Fibroblast of peridontal ligament (primary cell): Measurements from ENCODE around the gene FGFR3.

Source experiments
- DNase-seq: peaks from one replicate; pipeline ENCODE4 v3.0.0-alpha.2; 2010; ENCODE audit errors: extremely low read depth

FGFR3 gene

DNA sequence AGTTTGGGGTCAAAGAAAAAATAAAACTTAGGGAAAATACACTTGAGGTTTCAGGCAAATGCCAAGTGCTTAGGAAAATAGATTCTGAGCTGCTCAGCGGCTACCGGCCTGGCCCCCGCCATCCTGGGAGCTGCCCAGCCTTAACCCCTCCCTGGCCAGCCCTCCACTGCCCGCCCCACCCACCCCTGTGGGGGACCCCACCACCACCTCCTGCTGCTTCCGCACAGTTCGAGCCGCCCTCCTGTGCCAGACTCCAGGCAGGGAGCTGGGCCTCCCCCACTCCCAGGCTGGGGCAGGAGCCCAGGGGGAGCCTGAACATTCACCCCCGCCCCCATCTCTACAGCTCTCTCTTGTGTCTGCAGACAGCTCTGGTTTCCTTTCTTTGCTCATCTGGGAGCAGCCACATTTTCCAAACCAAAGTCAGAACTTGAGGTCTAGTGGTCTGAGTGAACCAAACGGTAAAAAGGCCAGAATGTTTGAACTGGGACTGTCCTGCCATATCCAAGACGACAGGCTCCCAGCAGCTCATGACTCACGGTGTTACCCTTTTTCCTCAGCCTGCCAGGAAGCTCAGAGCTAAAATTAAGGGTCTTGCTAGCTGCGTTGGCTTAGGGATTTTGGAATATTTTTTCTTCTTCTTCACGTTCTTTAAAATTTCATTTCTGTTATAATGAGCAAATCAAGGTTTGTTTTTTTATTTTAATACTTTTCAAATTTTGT, 4.7 kb upstream of the FGFR3 start:
- peak; percentile 16 for DNase-seq

DNA sequence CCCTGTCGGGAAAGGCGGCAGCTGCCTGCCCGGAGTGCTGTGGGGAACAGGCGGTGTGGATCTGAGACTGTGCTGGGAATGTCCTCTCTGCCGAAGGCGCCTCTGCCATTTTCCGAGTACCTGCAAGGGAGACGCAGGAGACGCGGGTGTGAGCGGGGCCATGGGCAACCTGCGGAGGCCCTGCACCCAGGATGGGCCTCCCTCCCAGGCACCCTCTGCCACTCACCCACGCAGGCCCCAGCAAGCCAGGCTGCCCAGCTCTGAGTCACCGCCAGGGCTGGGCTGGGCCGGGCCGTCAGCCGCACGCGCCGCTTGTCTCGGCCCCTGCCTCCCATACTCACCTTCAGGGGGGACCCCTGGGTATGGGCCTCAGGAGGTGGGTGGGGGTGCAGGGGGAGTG, 3.5 kb upstream of the FGFR3 start:
- no peak for DNase-seq

DNA sequence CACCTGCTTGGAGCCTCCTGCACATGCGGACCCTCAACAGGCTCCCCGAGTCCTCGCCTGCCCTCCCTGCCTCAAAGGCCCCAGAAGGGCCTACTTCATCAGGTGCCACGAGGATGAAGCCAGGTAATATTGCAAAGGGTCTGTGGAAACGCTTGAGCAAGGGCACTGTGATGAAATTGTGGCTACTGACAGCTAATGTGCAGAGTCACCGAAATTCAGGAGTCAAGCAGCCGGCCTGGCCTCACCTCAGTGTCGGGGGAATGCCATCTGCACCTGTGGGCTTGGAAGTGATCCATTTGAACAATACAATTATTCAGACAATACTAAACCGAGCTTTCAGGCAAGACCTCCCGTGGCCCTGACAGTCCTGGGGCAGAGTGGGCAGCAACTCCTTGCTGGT, 3.1 kb upstream of the FGFR3 start:
- DNase-seq, result no peak

DNA sequence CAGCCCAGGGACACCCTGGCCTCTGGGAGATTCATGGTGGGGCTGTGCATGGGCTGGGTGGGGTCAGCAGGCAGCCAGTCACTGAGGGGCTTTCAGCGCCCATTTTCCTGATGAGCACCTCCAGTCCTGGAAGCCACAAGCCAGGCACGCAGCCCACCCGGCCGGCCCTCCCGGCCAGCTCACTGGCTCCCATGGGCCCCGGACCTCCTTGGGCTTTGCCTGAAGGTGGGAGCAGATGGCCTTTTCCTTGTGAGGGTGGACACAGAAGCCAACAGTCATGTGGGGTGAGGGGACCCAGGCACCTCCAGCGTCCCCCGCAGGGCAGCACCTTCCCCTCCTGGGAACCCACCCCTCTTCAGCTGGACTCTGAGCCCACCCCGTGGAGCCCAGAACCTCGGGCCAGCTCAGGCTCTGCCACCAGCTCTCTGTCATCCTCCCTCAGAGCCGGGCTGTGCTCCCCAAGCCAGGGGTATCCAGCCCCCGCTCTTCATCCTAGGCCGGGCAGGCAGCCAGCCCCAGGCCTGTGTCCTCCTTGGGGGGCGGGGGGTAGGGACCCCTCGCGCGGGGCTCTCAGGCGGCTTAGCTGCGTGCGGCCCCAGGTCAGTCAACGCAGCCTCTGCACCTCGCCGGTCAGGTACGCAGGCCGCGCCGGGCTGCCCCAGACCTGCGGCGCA, 798 bp upstream of the FGFR3 start:
- DNase-seq, result no peak

DNA sequence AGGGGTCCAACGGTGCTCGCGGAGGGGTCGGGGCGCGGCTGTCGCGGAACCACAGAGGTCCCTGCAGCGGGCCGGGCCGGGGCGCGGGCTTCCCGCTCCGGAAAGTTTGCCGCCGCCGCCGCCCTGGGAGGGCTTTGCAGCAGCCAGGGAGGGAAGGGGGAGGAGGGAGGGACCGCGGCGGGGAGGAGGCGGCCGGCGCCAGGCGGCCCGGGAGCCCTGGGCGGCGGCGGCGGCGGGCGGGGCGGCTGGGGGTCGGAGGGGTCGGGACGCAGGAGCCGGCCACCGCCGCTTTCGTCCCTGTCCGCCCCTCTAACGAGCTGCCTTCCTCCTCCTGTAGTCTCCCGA, 375 bp downstream of the FGFR3 start:
- DNase-seq, result no peak

DNA sequence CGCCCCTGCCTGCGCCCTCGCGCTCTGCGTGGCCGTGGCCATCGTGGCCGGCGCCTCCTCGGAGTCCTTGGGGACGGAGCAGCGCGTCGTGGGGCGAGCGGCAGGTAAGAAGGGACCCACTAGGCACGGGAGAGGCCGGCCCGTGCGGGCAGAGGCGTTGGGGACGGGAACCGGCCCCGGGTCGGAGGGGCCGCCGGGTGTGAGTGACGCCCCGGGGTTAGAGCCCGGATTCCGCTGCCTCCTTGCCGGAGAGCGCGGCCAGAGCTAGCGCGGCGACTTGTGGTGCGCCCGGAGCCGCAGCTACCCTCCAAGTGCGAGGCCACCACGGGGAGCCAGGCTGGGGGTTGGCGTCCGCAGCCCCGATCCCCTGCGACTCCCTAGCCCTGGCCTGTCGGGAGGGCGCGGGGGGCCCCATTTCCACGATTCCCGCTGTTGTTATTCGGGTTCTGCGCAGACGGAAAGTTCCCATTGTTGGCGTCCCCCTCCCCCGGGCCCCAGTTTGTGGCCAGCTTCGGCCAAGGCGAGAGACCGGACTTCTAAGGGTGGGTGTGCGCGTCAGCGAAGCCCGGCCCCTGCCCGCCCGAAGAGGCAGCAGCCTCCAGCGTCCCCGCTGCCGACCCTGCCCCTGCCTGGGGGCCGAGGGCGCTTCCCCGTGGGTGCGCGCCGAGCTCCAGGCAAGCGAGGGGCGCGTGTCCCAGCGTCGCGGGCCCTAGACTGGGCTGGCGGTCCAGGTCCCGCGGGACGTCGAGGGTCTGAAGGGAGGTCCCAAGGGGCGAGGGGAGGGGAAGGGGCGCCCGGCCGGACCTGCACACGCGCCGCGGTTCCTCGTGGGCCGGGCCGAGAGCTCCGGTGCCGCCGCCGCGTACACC, 1.1 kb downstream of the FGFR3 start:
- no peak for DNase-seq

DNA sequence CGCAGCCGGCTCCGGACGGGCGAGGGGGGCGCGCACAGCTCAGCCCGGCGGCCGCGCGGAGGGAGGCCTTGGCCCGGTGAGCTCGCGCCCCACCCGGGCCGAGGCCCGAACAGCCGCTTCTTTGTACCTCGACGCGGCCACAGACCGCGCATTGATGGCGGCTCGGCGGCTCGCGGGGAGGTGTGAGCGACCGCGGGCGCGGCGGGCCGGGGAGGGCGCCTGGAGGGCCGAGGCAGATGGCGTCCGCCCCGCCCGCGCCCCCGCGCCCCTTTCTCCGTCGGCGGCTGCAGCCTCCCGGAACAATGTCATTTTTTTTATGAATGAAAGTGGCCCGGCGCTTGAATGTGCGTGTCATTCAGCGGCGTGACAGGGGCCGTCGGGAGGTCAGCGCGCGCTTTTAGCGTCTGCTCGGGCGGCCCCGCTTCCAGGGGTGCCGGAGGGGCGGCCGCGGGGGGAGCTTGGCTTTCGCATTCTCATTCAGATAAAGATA, 1.8 kb downstream of the FGFR3 start:
- DNase-seq, result no peak

DNA sequence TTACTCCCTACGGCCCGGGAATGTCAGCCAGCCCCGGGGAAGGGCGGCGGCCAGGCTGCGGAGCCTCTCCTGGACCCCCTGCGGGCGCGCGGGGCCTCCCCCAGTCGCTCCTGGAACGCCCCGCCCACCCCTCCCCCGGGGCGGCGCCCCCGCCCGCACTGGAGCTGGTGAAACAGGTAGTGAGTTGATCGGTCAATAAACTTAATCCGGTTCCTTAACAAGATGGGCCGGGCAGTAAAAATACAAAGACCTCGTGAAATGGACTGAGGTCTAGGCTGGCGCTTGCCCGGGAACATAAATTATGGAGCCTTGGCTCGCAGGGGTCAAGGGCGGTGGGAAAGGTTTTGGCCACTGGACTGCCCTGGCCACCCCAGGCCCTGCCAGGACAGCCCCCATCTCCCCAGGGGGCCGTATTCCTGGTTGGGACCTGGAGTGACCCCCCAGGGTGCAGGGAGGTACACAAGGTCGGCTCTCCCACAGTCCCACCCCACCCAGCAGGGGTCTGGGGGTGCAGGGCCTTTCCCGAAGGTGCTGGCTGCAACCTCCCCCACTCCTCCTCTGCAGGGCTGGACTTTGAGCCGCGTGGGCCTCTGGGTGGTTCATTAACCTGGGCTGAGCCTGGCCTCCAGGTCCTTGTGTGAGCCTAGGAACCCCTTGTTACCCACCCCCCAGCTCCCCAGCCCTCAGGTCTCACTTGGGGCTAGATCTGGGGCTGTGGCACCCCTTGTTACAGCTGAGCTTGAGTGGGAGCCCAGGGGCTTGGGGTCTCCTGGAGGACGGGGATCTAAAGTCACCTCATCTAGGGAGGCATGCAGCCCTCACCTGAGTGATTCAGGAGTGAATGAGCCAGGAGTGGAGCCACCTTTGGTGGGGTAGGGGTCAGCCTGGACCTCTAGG, 2.5 kb downstream of the FGFR3 start:
- no peak for DNase-seq

DNA sequence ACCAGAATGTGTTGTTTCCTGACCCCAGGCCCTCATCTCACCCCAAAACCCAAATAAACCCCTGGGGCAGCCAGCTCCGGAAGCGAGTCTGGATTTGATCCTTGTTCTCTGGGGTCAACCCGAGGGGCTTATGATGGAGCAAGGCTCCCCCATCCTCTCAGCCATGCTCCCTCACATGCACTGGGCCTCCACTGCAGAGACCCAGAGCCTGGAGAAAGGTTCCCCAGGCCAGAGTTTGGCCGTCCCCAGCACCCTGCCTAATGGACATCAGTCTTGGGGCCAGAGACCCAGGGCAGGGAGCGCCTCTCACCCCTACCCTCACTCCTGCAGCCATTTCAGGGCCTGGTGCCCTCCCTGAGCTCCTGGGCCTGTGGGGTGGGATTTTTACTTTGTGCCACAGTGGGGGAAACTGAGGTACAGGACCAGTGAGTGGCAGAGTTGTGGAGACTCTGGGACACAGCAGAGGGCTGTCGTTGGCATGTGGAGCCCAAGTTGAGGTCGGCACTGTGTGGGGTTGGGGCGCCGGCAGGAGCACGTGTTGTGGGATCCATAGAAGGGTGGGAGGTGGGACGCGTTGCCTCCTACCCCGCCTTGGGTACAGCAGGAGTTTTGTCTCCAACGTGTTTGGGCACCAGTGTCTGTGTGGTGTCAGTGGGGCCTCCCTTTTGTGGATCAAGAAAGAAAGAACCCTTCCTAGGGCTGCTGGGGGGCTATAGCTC, 3.6 kb downstream of the FGFR3 start:
- no peak for DNase-seq

DNA sequence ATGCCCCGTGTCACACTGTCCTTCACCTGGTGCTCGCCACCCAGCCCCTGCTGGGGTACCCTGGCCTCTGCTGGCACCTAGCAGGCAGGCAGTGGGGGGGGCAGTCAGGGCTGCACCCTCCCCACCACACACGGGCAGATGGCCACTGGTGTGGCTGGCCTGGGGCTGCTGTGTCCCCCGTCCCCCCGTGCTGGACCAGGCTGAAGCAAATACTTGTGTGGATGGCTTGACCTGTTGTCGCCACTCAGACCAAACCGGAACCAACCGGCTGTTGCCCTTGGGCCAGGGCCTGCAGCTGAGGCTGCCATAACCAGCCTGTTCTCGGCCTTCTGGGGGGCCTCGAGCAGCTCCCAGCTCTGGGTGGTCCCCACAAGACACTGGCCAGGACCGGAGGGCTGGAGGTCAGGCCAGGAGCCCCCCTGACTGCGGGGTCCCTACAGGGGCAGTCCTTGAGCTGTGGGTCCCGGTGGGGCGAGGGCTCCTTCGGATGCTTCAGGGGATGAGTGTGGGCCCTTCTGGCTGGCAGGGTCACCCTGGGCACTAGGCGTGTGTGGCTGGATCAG, 4.3 kb downstream of the FGFR3 start:
- no peak for DNase-seq

DNA sequence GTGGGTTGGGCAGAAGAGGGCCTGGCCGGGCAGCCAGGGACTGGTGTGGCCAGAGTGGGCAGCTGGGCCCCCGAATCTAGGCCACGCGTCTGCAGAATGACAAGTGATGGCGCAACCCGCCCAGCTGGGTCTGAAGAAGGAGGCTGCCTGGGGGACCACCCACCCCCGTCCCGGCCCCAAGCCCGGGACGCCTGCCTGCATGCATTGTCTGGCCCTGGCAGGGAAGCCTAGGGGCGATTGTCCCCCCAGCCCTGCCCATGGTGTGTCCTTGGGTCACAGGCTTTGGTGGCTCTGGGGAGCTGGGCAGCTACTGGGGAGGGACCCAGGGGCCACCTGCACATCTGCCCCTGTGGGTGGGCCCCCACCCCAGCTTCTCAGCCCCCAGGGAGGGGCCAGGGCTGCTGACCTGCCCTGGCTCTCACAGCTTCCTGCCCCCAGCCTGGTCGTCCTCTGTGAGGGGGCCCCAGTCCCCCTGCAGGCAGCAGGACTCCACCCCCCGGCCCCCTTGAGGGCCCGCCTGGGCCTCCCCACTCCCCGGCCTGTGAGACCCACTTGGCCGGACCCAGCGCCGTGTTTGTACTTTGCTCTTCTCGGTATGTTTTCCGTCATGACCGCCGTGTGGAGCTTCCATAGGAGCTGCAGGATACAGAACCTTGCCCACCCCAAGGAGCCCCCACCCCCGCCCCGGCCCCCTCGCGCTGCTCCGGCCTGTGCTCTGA, 4.9 kb downstream of the FGFR3 start:
- no peak for DNase-seq

DNA sequence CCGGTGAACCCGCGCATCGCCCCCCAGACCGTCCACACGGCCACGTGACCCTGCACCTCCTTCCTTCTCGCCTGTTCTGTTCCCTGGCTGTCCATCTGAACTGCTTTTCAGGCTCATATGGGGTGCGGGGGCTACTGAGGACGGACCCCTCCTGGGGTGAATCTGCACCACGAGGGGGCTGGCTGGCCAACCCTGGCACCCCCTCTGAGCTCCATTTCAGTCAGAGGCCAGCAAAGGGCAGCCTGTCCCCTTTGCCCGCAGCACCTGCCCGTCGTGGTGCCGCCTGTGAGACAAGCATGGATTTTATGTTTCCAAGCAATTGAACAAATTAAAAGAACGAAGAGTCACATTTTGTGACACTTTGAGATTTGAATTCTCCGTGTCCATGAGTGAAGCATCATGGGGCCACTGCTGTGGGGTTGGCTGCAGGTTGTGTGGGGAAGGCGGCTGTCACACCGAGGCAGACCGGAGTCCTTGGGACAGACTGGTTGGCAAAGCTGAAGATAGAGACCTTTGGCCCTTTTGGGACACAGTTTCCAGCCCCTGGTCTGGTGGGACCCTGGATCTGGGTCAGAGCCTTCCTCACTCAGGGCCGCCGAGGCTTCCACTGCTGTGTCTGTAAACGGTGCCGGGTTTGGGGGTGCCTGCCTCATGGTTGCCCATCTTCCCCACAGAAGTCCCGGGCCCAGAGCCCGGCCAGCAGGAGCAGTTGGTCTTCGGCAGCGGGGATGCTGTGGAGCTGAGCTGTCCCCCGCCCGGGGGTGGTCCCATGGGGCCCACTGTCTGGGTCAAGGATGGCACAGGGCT, 5.7 kb downstream of the FGFR3 start:
- DNase-seq, result no peak

DNA sequence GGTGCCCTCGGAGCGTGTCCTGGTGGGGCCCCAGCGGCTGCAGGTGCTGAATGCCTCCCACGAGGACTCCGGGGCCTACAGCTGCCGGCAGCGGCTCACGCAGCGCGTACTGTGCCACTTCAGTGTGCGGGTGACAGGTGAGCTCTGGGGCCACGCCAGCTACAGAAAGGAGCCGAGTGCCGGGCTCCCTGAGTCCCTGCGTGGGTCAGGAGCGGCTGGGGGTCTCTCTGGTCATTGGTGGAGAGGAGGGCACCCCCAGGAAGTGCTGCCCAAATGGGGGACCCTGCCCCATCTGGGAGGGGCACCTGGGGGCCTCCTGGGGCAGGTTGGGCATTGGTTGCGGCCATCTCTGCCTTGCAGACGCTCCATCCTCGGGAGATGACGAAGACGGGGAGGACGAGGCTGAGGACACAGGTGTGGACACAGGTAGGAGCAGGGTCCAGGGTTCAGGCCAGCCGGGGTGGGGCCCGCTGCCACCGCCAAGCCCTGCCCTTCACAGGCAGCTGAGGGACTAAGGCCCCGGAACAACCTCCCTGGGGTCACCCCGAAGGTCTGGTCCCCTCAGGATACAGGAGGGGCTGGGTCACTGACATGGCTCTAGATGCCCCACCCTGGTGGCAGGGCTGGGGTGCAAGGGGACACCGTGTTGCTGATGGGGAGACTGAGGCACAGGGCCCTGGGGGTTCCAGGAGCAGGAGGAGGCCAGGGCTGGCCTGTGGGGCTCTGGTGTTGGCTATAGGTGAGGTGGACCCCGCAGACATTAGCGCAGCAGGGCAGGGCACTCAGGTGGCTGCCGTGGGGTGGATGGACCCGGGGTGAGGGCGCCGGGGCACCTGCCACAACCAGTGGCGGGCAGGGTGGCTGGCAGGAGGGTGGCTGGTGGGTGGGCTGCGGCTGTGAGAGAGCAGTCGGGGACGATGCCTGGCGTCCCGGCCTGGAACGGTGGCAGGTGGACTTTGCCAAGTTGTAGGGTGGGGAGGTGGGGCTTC, 6.6 kb downstream of the FGFR3 start:
- no peak for DNase-seq

DNA sequence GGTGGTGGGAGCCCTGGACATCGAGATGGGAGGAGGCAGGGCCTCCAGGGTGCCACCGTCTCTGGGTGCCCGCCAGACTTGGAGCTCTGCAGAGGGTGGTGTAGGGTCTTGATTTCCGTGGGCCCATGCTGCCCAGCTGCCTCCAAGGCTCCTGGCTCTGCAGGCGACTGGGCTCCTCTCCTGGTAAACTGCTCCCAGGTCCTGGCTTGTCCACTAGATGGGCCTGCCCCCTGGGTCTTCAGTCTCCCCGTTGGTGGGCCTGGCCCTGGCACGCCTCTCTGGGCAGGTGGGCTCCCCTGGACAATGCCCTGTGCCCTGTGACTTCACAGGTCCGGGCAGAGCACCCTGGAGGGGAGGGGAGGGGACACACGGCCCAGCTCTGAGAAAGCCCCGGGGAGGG, 7.7 kb downstream of the FGFR3 start:
- DNase-seq, result no peak

DNA sequence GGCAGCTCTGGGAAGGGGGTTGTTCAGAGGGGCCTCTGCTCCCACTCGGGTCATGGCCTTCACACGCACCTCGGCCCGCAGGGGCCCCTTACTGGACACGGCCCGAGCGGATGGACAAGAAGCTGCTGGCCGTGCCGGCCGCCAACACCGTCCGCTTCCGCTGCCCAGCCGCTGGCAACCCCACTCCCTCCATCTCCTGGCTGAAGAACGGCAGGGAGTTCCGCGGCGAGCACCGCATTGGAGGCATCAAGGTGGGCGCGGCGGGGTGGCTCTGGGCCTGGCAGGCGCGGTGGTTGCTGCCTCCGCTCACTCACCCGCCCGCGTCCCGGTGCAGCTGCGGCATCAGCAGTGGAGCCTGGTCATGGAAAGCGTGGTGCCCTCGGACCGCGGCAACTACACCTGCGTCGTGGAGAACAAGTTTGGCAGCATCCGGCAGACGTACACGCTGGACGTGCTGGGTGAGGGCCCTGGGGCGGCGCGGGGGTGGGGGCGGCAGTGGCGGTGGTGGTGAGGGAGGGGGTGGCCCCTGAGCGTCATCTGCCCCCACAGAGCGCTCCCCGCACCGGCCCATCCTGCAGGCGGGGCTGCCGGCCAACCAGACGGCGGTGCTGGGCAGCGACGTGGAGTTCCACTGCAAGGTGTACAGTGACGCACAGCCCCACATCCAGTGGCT, 8.3 kb downstream of the FGFR3 start:
- DNase-seq, result no peak

DNA sequence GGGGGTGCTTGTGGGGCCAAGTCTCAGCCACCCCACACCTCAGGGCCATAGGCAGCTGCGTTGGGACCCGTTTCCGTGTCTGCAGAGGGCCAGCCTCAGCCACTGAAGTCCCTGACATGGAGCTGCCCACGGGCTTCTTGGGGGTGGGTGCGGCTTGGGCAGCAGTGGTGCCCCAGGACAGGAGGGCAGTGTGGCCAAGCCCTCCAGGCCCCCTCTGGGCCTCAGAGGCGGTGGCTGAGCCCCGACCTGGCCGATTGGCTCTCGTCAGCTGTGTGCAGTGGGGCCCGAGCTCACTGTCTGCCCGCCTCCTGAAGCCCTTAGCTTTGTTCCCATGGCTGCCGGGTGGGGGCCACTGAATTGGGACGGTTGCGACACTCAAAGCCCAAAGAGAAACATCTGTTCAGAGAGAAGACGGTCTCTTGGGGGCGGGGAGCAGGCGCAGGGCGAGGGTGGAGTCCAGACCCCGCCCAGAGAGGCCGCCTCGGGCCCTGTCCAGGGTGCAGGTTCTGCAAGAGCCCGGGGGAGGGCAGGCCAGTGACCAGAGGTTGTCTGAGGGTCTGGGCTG, 9.1 kb downstream of the FGFR3 start:
- no peak for DNase-seq
